Neuronal stem cell (in vitro differentiated cells): ENCODE results near the gene CCDC150.

Source experiments
- DNase-seq: peaks from one replicate; pipeline ENCODE4 v3.0.0-alpha.2; 2013; ENCODE audit warnings: low spot score
- H2AFZ ChIP-seq: one replicate; pipeline ENCODE4 v1.6.1; 2013; ENCODE audit warnings: mild to moderate bottlenecking, low read length, inconsistent platforms
- H2AK5ac ChIP-seq: 2 replicates; pipeline ENCODE4 v1.6.1; 2013; ENCODE audit warnings: low read depth, mild to moderate bottlenecking, inconsistent platforms, low read length, moderate library complexity, mixed read lengths
- H2BK120ac ChIP-seq: 2 replicates; pipeline ENCODE4 v1.6.1; 2013; ENCODE audit warnings: low read depth, mild to moderate bottlenecking, inconsistent platforms, low read length, moderate library complexity, mixed read lengths
- H2BK12ac ChIP-seq: one replicate; pipeline ENCODE4 v1.6.1; 2013; ENCODE audit warnings: low read length, inconsistent platforms
- H2BK15ac ChIP-seq: 2 replicates; pipeline ENCODE4 v1.6.1; 2013; ENCODE audit warnings: mild to moderate bottlenecking, low read length, inconsistent platforms, mixed read lengths
- H2BK5ac ChIP-seq: one replicate; pipeline ENCODE4 v1.6.1; 2013; ENCODE audit warnings: inconsistent platforms, mild to moderate bottlenecking, low read length, moderate library complexity
- H3K14ac ChIP-seq: one replicate; pipeline ENCODE4 v1.6.1; 2013; ENCODE audit warnings: low read length, inconsistent platforms
- H3K18ac ChIP-seq: 2 replicates; pipeline ENCODE4 v1.6.1; 2013; ENCODE audit warnings: low read length, inconsistent platforms
- H3K23ac ChIP-seq: 2 replicates; pipeline ENCODE4 v1.6.1; 2013; ENCODE audit warnings: low read depth, mild to moderate bottlenecking, mixed read lengths, low read length, inconsistent platforms; ENCODE audit not compliant: poor library complexity
- H3K27ac ChIP-seq: replicated peaks from 3 replicates; pipeline ENCODE4 v1.5.1; 2013; ENCODE audit warnings: low read length, inconsistent platforms
- H3K27me3 ChIP-seq, 3 experiments: 2 replicates each; pipeline ENCODE4 v1.6.1; 2013; ENCODE audit warnings: low read length in 3 of 3, mild to moderate bottlenecking in 2 of 3, inconsistent platforms in 1 of 3, low read depth in 1 of 3, mixed read lengths in 1 of 3, moderate library complexity in 1 of 3; ENCODE audit not compliant: control insufficient read depth in 3 of 3, insufficient read depth in 3 of 3
- H3K36me3 ChIP-seq, 2 donors: replicated peaks in 1 of 2; 2 replicates each; pipeline ENCODE4 v1.6.1; 2013; ENCODE audit warnings: low read length in 2 of 2; ENCODE audit not compliant: control insufficient read depth in 2 of 2, insufficient read depth in 2 of 2
- H3K4ac ChIP-seq: 2 replicates; pipeline ENCODE4 v1.6.1; 2013; ENCODE audit warnings: inconsistent platforms, mild to moderate bottlenecking, low read length, moderate library complexity
- H3K4me1 ChIP-seq, 2 donors: 1 replicate in 1 of 2; 2 replicates in 1 of 2; pipeline ENCODE4 v1.6.1; 2013; ENCODE audit warnings: low read length in 2 of 2, low read depth in 1 of 2; ENCODE audit not compliant: control insufficient read depth in 2 of 2, insufficient read depth in 1 of 2
- H3K4me2 ChIP-seq: one replicate; pipeline ENCODE4 v1.6.1; 2013; ENCODE audit warnings: mild to moderate bottlenecking, low read length, inconsistent platforms; ENCODE audit not compliant: insufficient read depth, poor library complexity, severe bottlenecking
- H3K4me3 ChIP-seq, 2 donors: 2 replicates each; pipeline ENCODE4 v1.5.1; 2013; ENCODE audit warnings: low read length in 2 of 2, mild to moderate bottlenecking in 2 of 2, inconsistent platforms in 1 of 2, moderate library complexity in 1 of 2
- H3K79me1 ChIP-seq: one replicate; pipeline ENCODE4 v1.6.1; 2013; ENCODE audit warnings: low read depth, mild to moderate bottlenecking, inconsistent platforms, low read length, moderate library complexity
- H3K9ac ChIP-seq: one replicate; pipeline ENCODE4 v1.6.1; 2013; ENCODE audit warnings: mild to moderate bottlenecking, low read depth, low read length, inconsistent platforms; ENCODE audit not compliant: poor library complexity
- H3K9me3 ChIP-seq, 2 donors: replicated peaks in 1 of 2; 2 replicates each; pipeline versions ENCODE3 to v1.6.1; 2013; ENCODE audit warnings: low read length in 2 of 2, mild to moderate bottlenecking in 2 of 2, inconsistent platforms in 1 of 2, low read depth in 1 of 2, mixed read lengths in 1 of 2, moderate library complexity in 1 of 2; ENCODE audit not compliant: control insufficient read depth in 2 of 2, insufficient read depth in 1 of 2
- H4K8ac ChIP-seq: one replicate; pipeline ENCODE4 v1.6.1; 2013; ENCODE audit warnings: low read depth, mild to moderate bottlenecking, inconsistent platforms, low read length, moderate library complexity
- H4K91ac ChIP-seq: one replicate; pipeline ENCODE4 v1.6.1; 2013; ENCODE audit warnings: low read length, low read depth, mild to moderate bottlenecking, inconsistent platforms; ENCODE audit not compliant: poor library complexity
- WGBS, 2 donors: extraction: QIAGEN DNeasy Blood & Tissue Kit; methylation state at CpG; one replicate each; pipeline ENCODE4 v1.1.7; 2013; ENCODE audit warnings: missing lambda C conversion rate in 2 of 2, mixed read lengths in 1 of 2; ENCODE audit not compliant: insufficient read length in 2 of 2, insufficient replicate concordance in 1 of 2; ENCODE audit errors: extremely low coverage in 2 of 2; 5-methylcytosine and 5-hydroxymethylcytosine counted together

Gene CCDC150

DNA sequence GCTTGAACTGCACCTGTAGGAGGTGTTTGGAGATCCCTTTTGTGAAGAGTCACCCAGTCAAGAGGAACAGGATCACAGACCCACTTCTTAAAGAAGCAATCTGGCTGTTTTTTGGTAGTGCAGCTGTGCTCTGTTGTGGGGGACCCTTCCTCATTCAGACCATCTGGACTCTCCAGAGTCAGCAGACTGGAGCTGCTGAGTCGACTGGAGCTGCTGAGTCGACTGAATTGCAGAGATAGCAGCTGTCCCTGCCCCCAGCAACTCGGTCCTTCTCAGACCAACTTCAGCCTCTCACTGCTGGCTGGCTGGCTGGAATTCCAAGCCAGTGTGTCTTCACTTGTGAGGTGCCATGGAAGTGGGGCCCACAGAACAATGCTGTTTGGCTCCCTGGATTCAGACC is 103.2 kb downstream of the CCDC150 start:
- H2AFZ ChIP-seq = no peak overlapping the region
- H3K27me3 ChIP-seq = no peaks in the 10 kb centered on the region
- H3K4ac ChIP-seq = no peak overlapping the region
- peaks cover 5 to 9% of the 10 kb centered on the region in 2 donors for H3K36me3 ChIP-seq
- no peak overlapping the region for H2BK15ac ChIP-seq
- no CpG with 5 or more reads among the region's 3 CpGs for WGBS, 2 donors
- H3K4me3 ChIP-seq = no peak overlapping the region
- no peak overlapping the region for H2BK120ac ChIP-seq
- no peak overlapping the region for H3K9ac ChIP-seq
- H4K8ac ChIP-seq = no peak overlapping the region
- H3K9me3 ChIP-seq = peaks cover 0 to 17% of the 10 kb centered on the region in 2 donors
- no peak overlapping the region for H3K4me2 ChIP-seq
- H3K27ac ChIP-seq = no peak overlapping the region
- no peak overlapping the region for H2AK5ac ChIP-seq
- no peak overlapping the region for H2BK12ac ChIP-seq
- no peak for DNase-seq
- no peak overlapping the region for H4K91ac ChIP-seq
- H2BK5ac ChIP-seq = no peak overlapping the region
- no peak overlapping the region for H3K23ac ChIP-seq
- peaks cover 2% of the 10 kb centered on the region for H3K79me1 ChIP-seq
- H3K14ac ChIP-seq = no peak overlapping the region
- H3K4me1 ChIP-seq = peaks cover 0 to 2% of the 10 kb centered on the region in 2 donors
- H3K18ac ChIP-seq = peak overlapping the region; percentile 25

DNA sequence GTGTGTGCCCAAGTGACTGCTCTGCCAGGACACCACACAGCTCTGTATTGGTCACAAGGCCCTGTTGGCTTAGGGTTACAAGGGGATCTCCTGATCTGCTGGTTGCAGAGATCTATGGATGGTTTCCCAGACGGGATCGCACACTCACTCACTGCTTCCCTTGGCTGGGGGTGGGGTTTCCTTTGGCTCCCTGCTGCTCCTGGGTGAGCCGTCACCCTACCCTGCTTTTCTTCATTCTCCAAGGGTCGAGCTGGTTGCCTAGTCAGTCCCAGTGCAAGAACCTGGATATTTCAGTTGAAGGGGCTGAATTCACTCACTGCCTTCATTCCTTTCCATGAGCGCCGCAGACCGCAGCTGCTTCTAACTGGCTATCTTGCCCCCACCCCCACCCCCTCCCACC is 103.7 kb downstream of the CCDC150 start:
- Histone ChIP-seq H3K79me1 (peaks cover 2% of the 10 kb centered on the region), H2BK12ac (no peak overlapping the region), H2AK5ac (no peak overlapping the region), H3K4me1 (peaks cover 0 to 2% of the 10 kb centered on the region in 2 donors), H2AFZ (no peak overlapping the region), H2BK15ac (no peak overlapping the region), H3K9ac (no peak overlapping the region), H2BK120ac (no peak overlapping the region), H2BK5ac (no peak overlapping the region), H3K9me3 (peaks cover 0 to 15% of the 10 kb centered on the region in 2 donors), H3K18ac (peak overlapping the region; percentile 25), H3K4me2 (no peak overlapping the region), H3K4me3 (no peak overlapping the region), H3K36me3 (peaks cover 5 to 9% of the 10 kb centered on the region in 2 donors), H3K14ac (no peak overlapping the region), H3K27me3 (no peaks in the 10 kb centered on the region), H3K27ac (no peak overlapping the region), H3K4ac (no peak overlapping the region), H3K23ac (no peak overlapping the region), H4K8ac (no peak overlapping the region), H4K91ac (no peak overlapping the region)
- WGBS, 2 donors = no CpG with 5 or more reads among the region's 7 CpGs
- no peak for DNase-seq

DNA sequence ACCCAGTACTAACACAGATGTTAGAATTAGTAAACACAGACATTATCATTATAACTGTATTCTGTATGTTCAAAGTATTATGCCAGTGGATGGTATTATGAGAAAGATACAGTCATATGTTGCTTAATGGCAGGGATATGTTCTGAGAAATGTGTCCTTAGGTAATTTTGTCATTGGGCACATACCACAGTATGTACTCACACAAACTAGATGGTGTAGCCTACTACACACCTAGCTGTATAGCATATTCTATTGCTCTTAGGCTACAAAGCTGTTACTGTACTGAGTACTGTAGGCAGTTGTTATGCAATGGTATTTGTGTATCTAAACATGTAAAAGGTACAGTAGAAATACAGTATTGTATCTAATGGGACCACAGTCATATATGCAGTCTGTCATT is 106.2 kb downstream of the CCDC150 start:
- H3K9ac ChIP-seq = no peak overlapping the region
- no peak overlapping the region for H3K4me3 ChIP-seq
- no peak overlapping the region for H2AK5ac ChIP-seq
- H4K8ac ChIP-seq = no peak overlapping the region
- no peaks in the 10 kb centered on the region for H3K27me3 ChIP-seq
- no peak overlapping the region for H3K4ac ChIP-seq
- H3K79me1 ChIP-seq = peaks cover 2% of the 10 kb centered on the region
- no peak overlapping the region for H2BK120ac ChIP-seq
- no peak overlapping the region for H3K14ac ChIP-seq
- DNase-seq = no peak
- no peak overlapping the region for H2BK12ac ChIP-seq
- no peak overlapping the region for H3K4me2 ChIP-seq
- no peak overlapping the region for H2AFZ ChIP-seq
- H3K36me3 ChIP-seq = peaks cover 5 to 12% of the 10 kb centered on the region in 2 donors
- no peak overlapping the region for H3K23ac ChIP-seq
- H3K4me1 ChIP-seq = peaks cover 0 to 2% of the 10 kb centered on the region in 2 donors
- H4K91ac ChIP-seq = no peak overlapping the region
- H2BK15ac ChIP-seq = no peak overlapping the region
- no peak overlapping the region for H3K27ac ChIP-seq
- H3K9me3 ChIP-seq = peaks cover 0 to 7% of the 10 kb centered on the region in 2 donors
- H2BK5ac ChIP-seq = no peak overlapping the region
- H3K18ac ChIP-seq = no peak overlapping the region

GRCh38 chr2:196747400-196747799 is 107.9 kb downstream of the CCDC150 start:
- Histone ChIP-seq H2AFZ (no peak overlapping the region), H4K91ac (no peak overlapping the region), H3K14ac (no peak overlapping the region), H3K4me2 (no peak overlapping the region), H3K27me3 (no peaks in the 10 kb centered on the region), H3K23ac (no peak overlapping the region), H3K4me3 (no peak overlapping the region), H2BK12ac (no peak overlapping the region), H3K18ac (no peak overlapping the region), H3K4ac (no peak overlapping the region), H2AK5ac (no peak overlapping the region), H3K4me1 (peaks cover 0 to 2% of the 10 kb centered on the region in 2 donors), H3K9me3 (peaks cover 0 to 7% of the 10 kb centered on the region in 2 donors), H3K79me1 (peaks cover 2% of the 10 kb centered on the region), H2BK5ac (no peak overlapping the region), H3K36me3 (peaks cover 5 to 12% of the 10 kb centered on the region in 2 donors), H3K27ac (no peak overlapping the region), H4K8ac (no peak overlapping the region), H3K9ac (no peak overlapping the region), H2BK15ac (no peak overlapping the region), H2BK120ac (no peak overlapping the region)
- DNase-seq = no peak
- no CpG with 5 or more reads among the region's 1 CpG for WGBS, 2 donors
